Amniotic epithelial cell (primary cell): ENCODE measurements around the gene CACNA1H.

Experiments used
- DNase-seq: peaks from one replicate; pipeline ENCODE4 v3.0.0-alpha.2; 2010; ENCODE audit warnings: low read depth

Gene CACNA1H

DNA sequence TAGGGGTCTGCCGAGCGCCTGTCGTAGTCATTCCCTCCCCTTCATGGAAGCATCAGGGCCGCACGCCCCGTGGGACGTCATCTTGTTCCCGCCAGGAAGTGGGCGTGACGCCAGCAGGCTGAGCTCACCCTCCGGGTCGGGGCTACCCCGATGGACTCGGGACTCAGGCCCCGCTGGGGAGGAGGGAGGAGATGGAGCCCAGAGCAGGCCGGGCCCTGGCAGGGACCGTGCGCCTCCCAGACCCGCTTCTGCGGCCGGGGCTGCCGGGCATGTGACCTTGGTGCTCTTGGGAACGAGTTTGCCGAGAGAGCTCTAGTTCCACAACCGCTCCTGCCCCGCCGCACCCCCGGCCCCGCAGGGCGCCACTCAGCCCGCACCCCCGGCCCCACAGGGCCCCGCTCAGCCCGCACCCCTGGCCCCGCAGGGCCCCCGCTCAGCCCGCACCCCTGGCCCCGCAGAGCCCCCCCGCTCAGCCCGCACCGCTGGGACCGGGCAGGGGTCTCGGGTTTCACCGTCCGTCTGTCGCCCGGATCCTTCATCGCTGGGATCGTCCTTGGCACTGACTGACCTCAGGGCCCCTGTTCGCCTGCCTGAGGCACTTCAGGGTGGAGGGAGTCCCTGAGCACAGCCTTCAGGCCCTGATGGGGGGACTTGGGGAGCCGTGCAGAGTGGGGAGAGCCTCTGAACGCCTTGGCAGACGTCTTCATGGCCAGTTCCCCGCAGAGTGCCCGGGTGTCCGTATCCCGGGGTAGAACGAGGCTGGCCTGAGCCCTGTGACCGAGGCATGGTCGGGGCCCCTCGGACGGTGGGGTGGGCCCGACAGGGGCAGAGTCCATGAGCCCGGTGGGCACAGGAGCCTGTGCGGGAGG lies 5.8 kb downstream of the CACNA1H start:
- DNase-seq = no peak

DNA sequence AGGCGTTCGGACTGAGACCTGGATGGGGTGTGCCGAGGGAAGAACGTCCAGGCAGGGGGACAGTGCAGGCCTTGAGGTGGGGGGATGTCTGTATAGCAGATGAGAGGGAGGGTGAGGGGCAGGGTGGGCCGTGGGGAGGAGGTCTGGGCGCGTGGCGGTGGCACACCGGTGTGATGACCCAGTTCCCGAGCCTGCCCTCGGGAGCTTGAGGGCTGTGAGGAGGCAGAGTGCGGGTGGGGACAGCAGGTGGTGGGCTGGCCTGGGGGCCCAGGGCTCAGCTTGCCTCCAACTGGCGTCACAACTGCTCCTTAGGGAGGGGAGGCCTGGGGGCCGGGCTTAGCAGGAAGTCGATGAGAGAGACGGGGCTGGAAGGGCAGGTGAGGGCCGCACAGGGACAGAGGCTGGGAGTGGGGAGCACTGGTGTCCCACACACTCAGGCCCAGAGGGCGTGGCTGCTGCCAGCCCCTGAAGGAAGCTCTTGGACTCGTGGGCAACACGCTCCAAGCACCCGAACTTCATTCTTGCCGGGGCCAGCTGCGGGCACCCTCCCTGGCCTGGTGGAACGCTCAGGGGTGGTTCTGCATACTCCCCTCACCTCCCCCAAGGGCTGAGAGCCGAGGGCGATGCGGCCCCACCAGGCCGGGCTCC lies 6.5 kb downstream of the CACNA1H start:
- DNase-seq = no peak

DNA sequence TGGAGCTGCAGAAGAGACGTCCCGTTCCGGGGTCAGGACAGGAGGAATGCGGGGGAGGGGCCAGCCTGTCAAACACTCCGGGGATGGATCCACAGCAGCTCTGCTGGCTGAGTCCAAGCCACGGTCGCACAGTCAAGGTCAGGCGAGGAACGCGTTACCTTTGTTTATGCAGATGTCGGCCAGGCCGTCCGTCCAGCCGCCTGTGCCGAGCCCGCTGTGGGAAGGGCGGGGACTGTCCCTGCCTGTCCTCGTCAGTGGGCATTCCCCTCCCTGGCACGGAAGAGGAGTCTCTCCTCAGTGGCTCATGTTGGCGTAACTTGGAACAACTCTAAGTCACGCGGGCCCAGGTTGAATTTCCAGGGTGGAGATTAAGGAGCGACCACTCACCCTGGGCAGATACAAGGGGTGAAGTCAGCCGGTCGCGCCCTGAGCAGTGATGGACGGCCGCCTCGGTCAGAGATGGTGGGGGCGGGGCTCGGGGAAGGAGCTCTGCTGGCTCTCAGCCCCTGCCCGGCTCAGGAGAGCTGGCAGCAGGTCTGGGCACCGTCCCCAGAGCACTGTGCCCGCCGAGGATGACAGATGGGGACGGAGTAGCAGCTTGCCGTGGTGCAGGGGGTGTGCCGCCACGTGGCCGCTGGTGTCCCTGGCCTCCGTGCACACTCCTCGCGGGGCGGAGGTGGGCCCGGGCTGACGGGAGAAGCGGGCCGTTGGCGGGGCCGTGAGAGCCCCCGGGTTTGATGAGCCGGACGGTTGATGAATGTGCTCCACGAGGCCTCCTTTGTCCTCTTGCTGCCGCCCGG lies 7.3 kb downstream of the CACNA1H start:
- DNase-seq = peak; percentile 51

DNA sequence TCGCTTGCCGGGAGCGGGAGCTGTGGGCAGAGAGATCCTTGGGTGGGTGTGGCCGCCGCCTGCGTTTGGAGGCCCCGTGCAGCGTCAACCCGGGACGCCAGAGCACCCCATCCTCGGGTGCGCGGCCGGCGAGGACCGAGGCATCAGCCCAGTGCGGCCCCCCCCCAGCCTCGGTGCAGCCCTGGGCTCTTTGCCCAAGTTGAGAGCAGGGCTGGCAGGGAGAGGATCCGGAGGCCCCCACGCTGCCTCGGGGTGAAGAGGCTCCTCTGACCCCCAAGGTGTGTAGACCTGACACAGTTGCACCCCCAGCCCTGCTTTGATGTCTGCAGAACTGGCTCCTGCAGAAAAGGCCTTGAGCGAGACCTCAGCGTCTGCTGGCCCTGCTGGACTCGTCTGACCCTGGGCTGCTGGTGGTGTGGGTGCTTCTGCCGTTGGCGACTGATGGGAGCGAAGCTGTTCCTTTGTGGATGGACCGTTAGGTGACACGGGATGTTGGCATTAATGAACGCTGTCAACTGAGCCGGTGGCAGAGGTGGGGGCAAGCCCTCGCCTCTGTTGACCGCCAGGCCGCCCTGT lies 8.0 kb downstream of the CACNA1H start:
- DNase-seq = no peak

DNA sequence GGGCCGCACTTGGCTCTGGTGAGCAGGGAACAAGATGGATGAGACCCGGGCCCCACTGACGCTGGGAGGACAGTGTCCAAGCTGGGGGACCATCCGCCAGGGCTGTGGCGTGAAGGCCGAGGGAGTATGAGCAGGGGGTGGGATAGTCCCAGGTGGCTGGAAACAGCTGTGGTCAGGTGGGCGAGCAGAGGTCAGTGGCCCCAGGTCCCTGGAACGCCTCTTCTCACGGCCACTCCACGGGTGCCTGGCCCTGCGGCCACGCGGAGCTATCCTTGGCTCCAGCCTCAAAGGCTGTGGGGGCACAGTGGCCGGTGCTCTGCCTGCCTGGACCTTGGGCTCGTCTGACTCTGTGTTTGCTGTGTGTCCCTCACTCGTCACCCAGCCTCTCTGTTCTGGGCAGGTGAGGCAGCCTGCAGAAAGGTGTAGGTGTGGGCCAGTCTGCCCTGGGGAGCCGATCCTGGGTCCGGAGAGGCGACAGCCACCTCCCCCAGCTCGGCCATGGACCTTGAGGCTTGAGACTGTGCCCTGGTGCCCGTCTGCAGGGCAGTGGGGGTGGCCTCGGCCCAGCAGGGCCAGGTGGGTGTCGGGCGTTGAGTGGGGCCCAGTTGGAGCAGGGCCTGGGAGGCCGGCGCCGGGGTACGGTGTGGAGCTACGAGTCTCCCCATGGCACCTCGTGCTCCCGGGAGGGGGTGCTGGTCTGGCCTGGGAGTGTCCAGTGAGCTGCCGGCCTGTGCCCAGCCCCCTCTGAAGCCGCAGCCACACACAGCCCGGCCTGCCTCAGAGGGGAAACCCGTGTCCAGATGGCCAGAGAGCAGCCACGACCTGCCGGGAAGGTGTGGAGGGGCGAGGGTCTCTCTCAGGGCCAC lies 10.0 kb downstream of the CACNA1H start:
- no peak for DNase-seq

DNA sequence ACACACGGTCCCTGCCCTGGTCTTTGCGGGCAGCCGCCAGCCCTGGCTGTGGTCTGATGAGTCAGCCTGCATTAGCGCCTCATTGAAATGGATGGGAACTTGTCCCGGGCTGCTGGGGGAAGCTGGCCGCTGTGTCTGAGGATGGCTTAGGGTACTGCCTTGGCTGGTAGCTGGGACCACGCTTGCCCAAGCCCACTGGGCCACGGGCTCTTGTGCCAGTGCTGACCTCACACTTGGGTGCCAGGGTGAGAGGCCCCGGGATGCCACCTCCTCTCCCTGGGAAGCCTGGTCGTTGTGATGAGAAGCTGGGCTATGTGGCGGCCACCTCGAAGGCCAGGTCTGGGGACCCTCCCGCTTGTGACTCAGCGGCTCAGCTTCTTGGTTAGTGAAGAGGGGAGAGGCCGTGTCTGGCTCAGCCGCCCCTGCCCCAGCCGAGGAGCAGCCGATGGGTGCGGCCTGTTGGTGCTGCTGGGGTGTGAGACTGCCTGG lies 10.7 kb downstream of the CACNA1H start:
- no peak for DNase-seq

DNA sequence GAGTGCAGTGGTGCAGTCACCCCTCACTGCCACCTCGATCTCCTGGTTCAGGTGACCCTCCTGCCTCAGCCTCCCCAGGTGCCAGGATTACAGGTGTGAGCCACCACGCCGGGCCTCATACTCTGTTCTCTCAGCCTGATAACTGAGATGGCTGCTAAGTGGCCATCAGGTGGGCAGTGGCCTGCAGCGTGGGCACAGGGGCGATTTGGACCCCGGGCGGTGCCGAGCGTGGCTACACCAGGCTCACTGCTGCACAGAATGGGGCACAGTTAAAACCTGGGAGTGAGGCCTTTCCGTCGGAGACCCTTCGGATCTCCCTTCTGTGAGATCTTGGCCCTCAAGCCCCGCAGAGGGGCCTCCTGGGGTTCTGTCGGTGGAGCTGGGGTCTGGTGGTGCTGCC lies 11.5 kb downstream of the CACNA1H start:
- no peak for DNase-seq

DNA sequence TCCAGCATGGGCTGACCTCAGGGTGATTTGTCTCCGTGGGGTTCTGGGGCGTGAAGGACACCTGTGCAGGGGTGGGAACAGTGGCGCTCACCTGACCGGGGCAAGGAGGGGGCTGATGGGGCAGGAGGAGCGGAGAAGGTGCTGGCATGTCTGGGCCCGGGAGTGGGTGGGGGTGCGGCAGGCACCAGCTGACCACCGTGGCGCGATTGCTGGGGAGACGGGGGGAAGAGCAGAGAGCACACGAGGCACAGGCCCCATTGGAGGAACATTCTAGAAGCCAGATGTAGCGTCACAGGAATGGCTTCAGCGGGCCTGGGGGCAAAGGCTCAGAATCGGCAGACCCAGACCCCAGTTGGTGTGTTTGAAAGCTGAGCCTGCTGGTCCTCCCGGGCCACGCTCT lies 12.1 kb downstream of the CACNA1H start:
- DNase-seq = no peak

DNA sequence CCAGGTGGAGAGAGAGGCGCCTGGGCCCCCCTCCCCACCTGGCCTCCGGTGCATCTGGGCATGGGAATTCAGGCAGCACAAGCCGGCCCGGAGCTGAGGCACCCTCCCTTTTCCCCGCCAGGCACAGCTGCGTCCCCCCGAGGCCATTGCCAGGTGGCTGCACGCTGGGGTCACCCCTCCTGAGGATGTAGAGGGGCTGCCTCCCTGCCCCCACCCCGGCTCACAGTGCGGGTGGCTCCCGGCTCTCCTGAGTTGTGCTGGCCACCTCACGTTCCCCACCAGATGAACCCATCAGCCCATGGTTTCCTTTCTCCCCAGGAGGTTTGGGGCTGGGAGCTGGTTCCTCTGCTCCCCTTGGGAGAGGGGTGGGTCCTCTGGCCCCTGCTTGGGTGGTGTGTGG lies 12.6 kb downstream of the CACNA1H start:
- no peak for DNase-seq

DNA sequence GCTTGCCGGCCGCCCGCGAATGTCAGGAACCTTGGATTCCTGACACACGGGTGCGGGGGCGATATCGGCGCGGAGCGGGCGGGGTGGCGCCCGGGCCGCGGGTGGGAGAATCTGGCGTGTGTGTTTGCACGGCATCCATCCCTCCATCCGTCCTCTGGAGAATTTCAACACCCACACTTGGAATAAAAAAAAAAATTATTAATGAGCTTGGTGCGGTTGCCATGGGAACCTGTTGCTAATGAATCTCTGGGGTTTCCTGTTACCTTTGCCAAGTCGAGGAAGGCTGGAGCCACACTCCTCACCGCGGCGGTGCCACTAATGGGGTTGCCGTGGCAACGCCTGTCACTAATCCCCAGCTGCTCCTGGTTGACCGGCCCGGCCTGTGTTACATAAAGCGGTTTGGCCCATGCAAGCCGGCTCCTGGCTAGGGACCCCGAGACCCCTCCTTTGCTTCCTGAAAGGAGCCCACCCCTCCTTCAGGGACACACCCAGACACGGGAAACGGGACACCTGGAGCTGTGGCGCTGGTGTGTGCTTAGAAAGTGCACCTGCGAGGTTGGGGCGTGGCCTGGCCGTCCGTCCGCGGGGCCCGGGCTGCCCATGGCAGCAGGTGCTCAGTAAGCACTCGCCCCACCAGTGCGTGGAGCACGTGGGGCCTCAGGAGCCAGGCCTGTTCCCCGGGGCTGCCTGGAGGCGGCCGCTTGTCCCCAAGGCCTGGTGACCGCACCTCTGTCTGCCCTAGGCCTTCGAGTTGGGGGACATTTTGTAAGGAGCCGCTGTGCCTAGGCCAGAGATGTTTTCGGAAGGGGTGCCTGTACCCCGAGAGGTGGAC lies 14.6 kb downstream of the CACNA1H start:
- peak; percentile 37 for DNase-seq

DNA sequence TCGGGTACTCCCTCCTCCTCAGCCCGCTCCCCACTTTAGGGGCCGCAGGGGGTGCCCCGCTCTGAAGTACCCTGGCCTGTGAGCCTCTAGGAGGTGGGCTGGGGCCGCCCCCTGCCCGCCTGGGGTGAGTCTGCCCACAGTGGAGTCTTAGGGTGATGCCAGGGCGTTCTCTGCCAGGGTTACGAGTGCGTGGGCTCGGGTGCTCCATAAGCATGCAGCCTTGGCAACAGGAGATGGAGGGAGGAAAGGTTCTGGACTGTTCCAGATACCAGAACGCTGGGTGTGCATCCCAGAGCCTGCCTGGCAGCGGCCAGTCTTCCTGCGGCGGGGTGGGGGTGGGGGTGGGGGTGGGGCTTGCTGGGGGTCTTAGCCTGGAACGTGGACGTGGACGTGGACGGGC lies 15.9 kb downstream of the CACNA1H start:
- no peak for DNase-seq

DNA sequence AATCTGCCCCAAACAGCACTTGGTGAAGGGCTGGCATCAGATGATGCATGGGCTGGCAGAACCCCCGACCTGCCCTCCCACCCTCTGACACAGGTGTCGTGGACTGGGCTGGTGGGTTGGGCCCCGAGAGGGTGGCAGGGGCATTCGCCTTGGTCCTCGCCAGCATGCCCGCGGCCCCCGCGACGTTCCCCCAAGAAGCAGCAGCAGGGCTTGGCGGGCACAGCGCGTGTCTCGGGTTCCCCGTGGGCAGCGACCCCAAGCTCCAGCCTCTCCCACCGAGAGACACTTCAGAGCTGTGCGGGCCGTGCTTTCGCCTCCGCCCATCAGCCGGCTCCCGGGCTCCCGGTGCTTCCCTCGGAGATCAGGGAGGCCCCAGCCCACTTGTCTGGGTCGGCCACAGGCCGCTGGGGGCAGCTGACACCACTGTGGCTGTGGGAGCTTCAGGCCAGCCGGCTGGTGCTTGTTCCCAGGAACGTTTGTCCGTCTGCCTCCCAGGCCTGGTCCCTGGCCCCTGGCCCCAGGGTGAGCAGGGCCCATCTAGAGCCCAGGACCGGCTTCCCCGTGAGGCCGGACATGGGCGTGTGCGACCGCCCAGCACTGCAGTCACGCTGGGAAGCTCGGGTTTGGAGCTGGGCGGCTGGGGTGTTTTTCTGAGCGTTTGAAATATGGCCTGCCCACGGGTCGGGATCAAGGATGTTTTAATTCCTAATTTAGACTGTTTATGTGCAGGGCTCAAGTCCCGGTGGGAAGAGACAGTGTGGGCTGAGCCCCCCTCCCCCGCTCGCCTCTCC lies 16.6 kb downstream of the CACNA1H start:
- no peak for DNase-seq

DNA sequence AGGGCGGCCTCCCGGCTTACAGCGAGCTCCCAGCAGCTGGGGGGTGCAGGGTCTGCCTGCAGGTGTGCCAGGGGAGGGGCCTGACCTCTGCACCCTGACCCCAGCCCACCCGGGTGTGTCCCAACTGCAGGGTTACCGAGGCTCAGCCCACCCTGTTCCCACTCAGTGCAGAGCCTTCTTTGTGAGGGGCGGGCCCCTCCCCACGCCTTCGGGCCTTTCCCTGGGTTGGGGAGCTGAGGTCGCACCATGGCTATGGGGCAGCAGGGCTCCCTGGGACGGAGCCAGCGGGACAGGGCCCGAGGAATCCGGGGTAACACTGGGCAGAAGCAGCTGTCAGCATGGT lies 17.1 kb downstream of the CACNA1H start:
- no peak for DNase-seq

DNA sequence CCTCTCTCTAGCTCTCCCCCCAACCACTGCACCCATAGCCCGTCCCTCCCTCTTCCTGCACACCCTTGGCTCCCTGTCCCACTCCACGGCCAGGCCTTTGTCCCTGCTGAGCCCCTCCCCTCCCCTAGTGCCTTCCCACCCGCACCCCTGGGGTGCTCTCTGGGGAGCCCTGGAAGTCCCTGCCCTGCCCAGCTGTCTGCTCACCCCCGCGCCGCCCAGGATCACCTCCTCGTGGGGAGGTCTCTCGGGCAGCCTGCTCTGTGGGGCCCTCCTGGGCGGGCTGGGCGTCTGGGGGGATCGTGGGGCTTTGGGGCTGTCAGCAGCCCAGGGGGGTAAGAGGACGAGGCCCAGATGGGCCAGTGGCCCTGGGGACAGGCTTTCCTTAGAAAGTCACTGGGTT lies 18.1 kb downstream of the CACNA1H start:
- no peak for DNase-seq

DNA sequence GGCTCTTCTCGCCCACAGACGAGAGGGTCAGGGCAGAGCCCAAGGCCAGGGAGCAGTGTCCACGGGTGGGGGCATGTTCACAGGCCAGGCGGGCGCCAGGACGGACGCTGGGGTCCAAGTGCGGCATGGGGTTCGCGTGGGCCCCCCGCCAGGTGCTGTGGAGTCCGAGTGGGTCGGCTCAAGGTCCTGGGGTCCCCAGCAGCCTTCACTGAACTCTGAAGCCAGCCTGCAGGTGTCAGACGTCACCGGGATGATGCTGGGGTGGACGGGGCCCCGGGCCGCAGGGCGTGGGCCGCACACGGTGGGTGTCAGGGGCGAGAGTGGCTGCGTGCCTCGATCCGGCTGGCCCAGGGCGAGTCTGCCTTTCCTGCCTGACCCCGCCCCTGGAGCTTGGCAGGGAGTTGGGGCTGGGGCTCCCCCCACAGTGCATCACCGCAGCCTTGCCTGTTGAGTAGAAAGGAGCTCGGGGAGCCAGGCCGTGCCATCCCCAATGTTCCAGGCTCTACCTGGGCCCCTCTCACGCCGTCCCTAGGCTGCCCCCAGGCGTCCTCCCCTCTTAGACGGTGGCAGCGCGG lies 19.0 kb downstream of the CACNA1H start:
- no peak for DNase-seq

DNA sequence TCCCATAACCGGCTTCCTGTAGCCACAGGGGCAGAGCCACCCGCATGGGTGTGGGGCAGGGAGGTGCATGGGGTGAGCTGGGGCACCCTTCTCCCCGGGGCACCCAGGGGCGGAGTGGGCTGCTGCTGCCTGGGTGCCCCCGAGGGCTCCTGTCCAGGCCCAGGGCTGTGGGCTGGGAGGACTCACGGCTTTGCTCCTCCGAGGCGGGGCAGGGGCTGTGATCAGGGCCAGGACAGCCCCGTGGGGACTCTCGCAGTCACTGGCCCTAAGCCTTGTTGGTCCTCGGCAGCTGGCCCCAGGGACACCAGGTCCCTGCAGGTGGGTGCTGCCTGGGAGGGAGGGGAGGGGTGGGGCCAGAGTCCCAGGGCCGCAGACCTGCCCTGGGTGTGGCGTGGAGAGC lies 19.7 kb downstream of the CACNA1H start:
- DNase-seq = no peak

DNA sequence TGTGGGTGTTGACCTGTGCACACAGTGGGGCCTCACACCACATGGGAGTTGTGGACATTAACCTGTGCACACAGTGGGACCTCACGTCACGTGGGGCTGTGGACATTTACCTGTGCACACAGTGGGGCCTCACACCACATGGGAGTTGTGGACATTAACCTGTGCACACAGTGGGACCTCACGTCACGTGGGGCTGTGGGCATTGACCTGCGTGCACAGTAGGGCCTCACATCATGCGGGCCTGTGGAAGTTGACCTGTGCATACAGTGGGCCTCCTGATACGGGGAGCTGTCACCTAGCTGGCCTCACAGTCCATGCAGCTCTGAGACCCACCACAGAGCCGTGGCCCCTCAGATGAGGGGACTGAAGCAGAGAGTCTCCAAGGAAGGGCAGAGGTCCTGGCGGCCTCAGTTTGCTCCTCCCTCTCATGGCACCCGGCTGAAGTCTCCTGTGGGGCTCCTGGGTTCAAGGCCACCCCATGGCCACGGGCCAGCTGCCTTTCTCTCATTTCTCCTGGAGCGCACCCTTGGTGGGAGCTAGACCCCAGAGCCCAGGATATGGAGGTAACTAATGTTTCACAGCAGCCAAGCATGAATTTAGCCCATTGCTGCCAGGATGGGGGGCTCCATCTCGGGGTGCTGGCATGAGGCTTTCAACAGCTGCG lies 21.0 kb downstream of the CACNA1H start:
- DNase-seq = no peak

DNA sequence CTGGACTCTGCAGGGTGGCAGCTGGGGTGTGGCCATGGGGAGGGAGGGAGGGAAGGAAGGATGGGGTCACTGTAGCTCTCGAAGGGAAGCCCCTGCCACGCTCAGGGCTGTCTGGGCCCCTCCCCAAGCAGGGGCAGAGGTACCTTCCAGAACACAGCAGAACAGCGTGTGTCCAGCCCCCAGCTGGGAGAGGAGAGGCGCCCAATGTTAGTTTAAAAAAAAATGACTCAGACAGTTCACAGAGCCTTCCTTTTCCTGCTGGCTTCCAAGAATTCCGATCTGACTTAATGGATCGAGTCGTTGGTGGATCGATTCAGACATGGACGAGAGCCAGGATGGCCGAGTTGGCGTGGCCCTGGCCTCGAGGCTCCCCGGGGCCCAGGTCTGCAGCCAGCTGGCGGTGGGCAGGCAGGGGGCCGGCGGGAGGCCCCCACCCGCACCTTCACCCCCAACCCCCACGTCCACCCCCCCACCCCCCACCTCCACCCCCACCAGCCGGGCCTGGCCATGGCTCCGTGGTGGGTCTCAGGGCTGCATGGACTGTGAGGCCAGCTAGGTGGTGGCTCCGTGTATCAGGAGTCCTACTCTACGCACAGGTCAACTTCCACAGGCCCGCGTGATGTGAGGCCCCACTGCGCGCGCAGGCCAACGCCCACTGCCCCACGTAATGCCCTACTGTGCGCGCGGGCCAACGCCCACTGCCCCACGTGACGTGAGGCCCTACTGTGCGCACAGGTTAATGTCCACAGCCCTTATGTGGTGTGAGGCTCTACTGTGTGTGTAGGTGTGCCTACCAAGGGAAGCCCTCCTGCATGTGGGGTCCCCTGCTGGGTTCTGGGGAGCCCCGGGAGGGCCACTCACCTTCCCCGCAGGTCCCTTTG lies 21.8 kb downstream of the CACNA1H start:
- no peak for DNase-seq
